H1 (cell line): ENCODE measurements around the gene HECTD1. TPM values are rescaled to one million over a fixed set of nuclear protein-coding genes. Genes with fewer than 3 reads are reported as not detected.

Experiments used
- CTCF ChIA-PET: fragments of 300-600 bp; sonication (Branson Sonifier 250); formaldehyde crosslinking; loops from one replicate; lab custom pipeline; 2021; ENCODE audit not compliant: partially characterized antibody; lab: Charles Lee
- POLR2A ChIA-PET: fragments of 300-600 bp; sonication (Branson Sonifier 250); formaldehyde crosslinking; loops from one replicate; lab custom pipeline; 2021; ENCODE audit warnings: inconsistent platforms; ENCODE audit not compliant: partially characterized antibody; lab: Charles Lee
- DNase-seq, 2 experiments: peaks; one replicate each; pipeline versions ENCODE4 v3.0.0 to v3.0.0-alpha.2; 2010 to 2022; ENCODE audit warnings: low spot score in 2 of 2, low read depth in 1 of 2, mixed read lengths in 1 of 2
- FAIRE-seq: peaks from 2 replicates; lab custom pipeline; 2011; peaks lifted over from hg19 to GRCh38; lab: Jason Lieb, UNC
- H2AFZ ChIP-seq: 2 replicates; pipeline ENCODE4 v1.8.1; 2012; ENCODE audit warnings: low read length, inconsistent platforms
- H2AK5ac ChIP-seq: 2 replicates; pipeline ENCODE4 v1.6.1; 2013; ENCODE audit warnings: low read depth, low read length
- H2BK120ac ChIP-seq: replicated peaks from 2 replicates; pipeline ENCODE3; 2013; ENCODE audit warnings: low read depth, low read length, inconsistent platforms
- H2BK12ac ChIP-seq: 2 replicates; pipeline ENCODE4 v1.6.1; 2013; ENCODE audit warnings: low read depth, low read length
- H2BK15ac ChIP-seq: 2 replicates; pipeline ENCODE4 v1.6.1; 2013; ENCODE audit warnings: low read length
- H2BK20ac ChIP-seq: 2 replicates; pipeline ENCODE4 v1.6.1; 2013; ENCODE audit warnings: low read length
- H2BK5ac ChIP-seq: 2 replicates; pipeline ENCODE4 v1.6.1; 2013; ENCODE audit warnings: low read depth, low read length
- H3K14ac ChIP-seq: 2 replicates; pipeline ENCODE4 v1.6.1; 2013; ENCODE audit warnings: inconsistent platforms; ENCODE audit not compliant: insufficient read length
- H3K18ac ChIP-seq: 2 replicates; pipeline ENCODE4 v1.6.1; 2013; ENCODE audit warnings: low read length; ENCODE audit errors: extremely low read depth
- H3K23ac ChIP-seq: 2 replicates; pipeline ENCODE4 v1.6.1; 2013; ENCODE audit warnings: inconsistent platforms; ENCODE audit not compliant: insufficient read length
- H3K23me2 ChIP-seq: 2 replicates; pipeline ENCODE4 v1.6.1; 2013; ENCODE audit warnings: low read depth, low read length
- H3K27ac ChIP-seq: 2 replicates; pipeline ENCODE4 v1.6.1; 2011; ENCODE audit warnings: low read depth, low read length, inconsistent platforms
- H3K27me3 ChIP-seq, 4 experiments: replicated peaks in 1 of 4; 1 replicate in 1 of 4; 2 replicates in 3 of 4; pipeline versions ENCODE4 v1.6.1 to v1.8.1; 2011 to 2013; ENCODE audit warnings: low read length in 3 of 4, mild to moderate bottlenecking in 3 of 4, inconsistent platforms in 2 of 4, mixed read lengths in 2 of 4, moderate library complexity in 1 of 4; ENCODE audit not compliant: control insufficient read depth in 3 of 4, insufficient read depth in 3 of 4; ENCODE audit errors: extremely low read depth in 1 of 4
- H3K36me3 ChIP-seq, 4 experiments: 2 replicates each; pipeline versions ENCODE4 v1.6.1 to v1.8.1; 2011 to 2013; ENCODE audit warnings: mild to moderate bottlenecking in 4 of 4, low read length in 3 of 4, moderate library complexity in 2 of 4, control low read depth in 1 of 4, inconsistent platforms in 1 of 4; ENCODE audit not compliant: insufficient read depth in 4 of 4, control insufficient read depth in 2 of 4
- H3K4ac ChIP-seq: replicated peaks from 2 replicates; pipeline ENCODE3; 2013; ENCODE audit warnings: low read length, low read depth, mixed read lengths, inconsistent platforms; ENCODE audit not compliant: insufficient read length
- H3K4me1 ChIP-seq, 4 experiments: replicated peaks in 1 of 4; 1 replicate in 1 of 4; 2 replicates in 3 of 4; pipeline versions ENCODE4 v1.6.1 to v1.8.1; 2011 to 2013; ENCODE audit warnings: low read length in 3 of 4, inconsistent platforms in 2 of 4, mixed read lengths in 1 of 4; ENCODE audit not compliant: insufficient read depth in 4 of 4, control insufficient read depth in 3 of 4
- H3K4me2 ChIP-seq, 2 experiments: 2 replicates each; pipeline versions ENCODE4 v1.6.1 to v1.8.1; 2011 to 2013; ENCODE audit warnings: low read depth in 2 of 2, low read length in 2 of 2, control low read depth in 1 of 2, inconsistent platforms in 1 of 2, mild to moderate bottlenecking in 1 of 2; ENCODE audit not compliant: insufficient read depth in 1 of 2
- H3K4me3 ChIP-seq, 4 experiments: fragments of 200-600, 300-600 bp in 1 of 4; sonication (generic), shearing (Covaris generic), sonication (Bioruptor Twin) in 1 of 4; 2 replicates each; pipeline versions ENCODE4 v1.5.1 to v1.8.1; 2011 to 2016; ENCODE audit warnings: low read length in 4 of 4, low read depth in 3 of 4, control low read depth in 2 of 4, inconsistent platforms in 2 of 4, mild to moderate bottlenecking in 2 of 4, mixed read lengths in 1 of 4, moderate library complexity in 1 of 4; ENCODE audit not compliant: insufficient read depth in 2 of 4; ENCODE audit errors: extremely low read depth in 1 of 4
- H3K56ac ChIP-seq: replicated peaks from 2 replicates; pipeline ENCODE3; 2013; ENCODE audit warnings: low read depth, mild to moderate bottlenecking, mixed read lengths, low read length, inconsistent platforms; ENCODE audit not compliant: insufficient read length
- H3K79me1 ChIP-seq: 2 replicates; pipeline ENCODE4 v1.6.1; 2013; ENCODE audit warnings: low read depth, low read length, control low read depth
- H3K79me2 ChIP-seq, 2 experiments: 2 replicates each; pipeline versions ENCODE4 v1.6.1 to v1.8.1; 2012 to 2013; ENCODE audit warnings: low read length in 2 of 2, mild to moderate bottlenecking in 2 of 2, inconsistent platforms in 1 of 2; ENCODE audit not compliant: insufficient read depth in 2 of 2, control insufficient read depth in 1 of 2
- H3K9ac ChIP-seq, 4 experiments: replicated peaks in 1 of 4; 1 replicate in 1 of 4; 2 replicates in 3 of 4; pipeline versions ENCODE4 v1.6.1 to v1.8.1; 2011 to 2013; ENCODE audit warnings: low read depth in 3 of 4, low read length in 3 of 4, control low read depth in 2 of 4, mild to moderate bottlenecking in 2 of 4, moderate library complexity in 2 of 4, inconsistent platforms in 1 of 4; ENCODE audit errors: extremely low read depth in 1 of 4
- H3K9me3 ChIP-seq, 2 experiments: 2 replicates each; pipeline versions ENCODE4 v1.6.1 to v1.8.1; 2012 to 2013; ENCODE audit warnings: mild to moderate bottlenecking in 2 of 2, moderate library complexity in 2 of 2, control low read depth in 1 of 2, inconsistent platforms in 1 of 2, low read depth in 1 of 2, low read length in 1 of 2, mixed read lengths in 1 of 2; ENCODE audit not compliant: insufficient read depth in 2 of 2
- H4K20me1 ChIP-seq, 2 experiments: replicated peaks in 1 of 2; 2 replicates each; pipeline versions ENCODE3 to v1.8.1; 2011 to 2013; ENCODE audit warnings: inconsistent platforms in 2 of 2, low read length in 2 of 2, mild to moderate bottlenecking in 1 of 2; ENCODE audit not compliant: insufficient read depth in 2 of 2, control insufficient read depth in 1 of 2
- H4K5ac ChIP-seq: 2 replicates; pipeline ENCODE4 v1.6.1; 2013; ENCODE audit warnings: low read length, low read depth, mixed read lengths, inconsistent platforms; ENCODE audit not compliant: insufficient read length
- H4K8ac ChIP-seq: 2 replicates; pipeline ENCODE4 v1.8.0; 2013; ENCODE audit warnings: mild to moderate bottlenecking, moderate library complexity, low read length, inconsistent platforms; ENCODE audit not compliant: insufficient read depth; ENCODE audit errors: extremely low read depth
- H4K91ac ChIP-seq: replicated peaks from 2 replicates; pipeline ENCODE3; 2013; ENCODE audit warnings: low read length, mixed read lengths, inconsistent platforms; ENCODE audit not compliant: insufficient read length
- HDAC6 ChIP-seq: IDR thresholded peaks from one replicate; pipeline ENCODE4 v1.7.1; 2012; ENCODE audit warnings: low read depth, mild to moderate bottlenecking, inconsistent platforms, low read length, moderate library complexity
- KDM5A ChIP-seq: fragments of 200-600 bp; IDR thresholded peaks from 2 replicates; pipeline ENCODE4 v1.7.1; 2012; ENCODE audit warnings: mild to moderate bottlenecking, low read length, inconsistent platforms, mixed read lengths
- PHF8 ChIP-seq: fragments of 200-600 bp; sonication (generic); conservative IDR thresholded peaks from 2 replicates; pipeline ENCODE4 v1.7.1; 2012; ENCODE audit warnings: low read depth, mild to moderate bottlenecking, inconsistent platforms, low read length, moderate library complexity
- WGBS, 2 experiments: shearing (Covaris generic) in 1 of 2; methylation state at CpG; one replicate each; pipeline versions ENCODE4 v1.1.6 to v1.1.7; 2013 to 2015; ENCODE audit warnings: low lambda C conversion rate in 2 of 2, mixed read lengths in 2 of 2, inconsistent platforms in 1 of 2, low coverage in 1 of 2, missing lambda C conversion rate in 1 of 2; ENCODE audit not compliant: insufficient replicate concordance in 2 of 2, insufficient coverage in 1 of 2, insufficient read length in 1 of 2; ENCODE audit errors: extremely low coverage in 1 of 2, missing lambda C conversion rate in 1 of 2; 5-methylcytosine and 5-hydroxymethylcytosine counted together
- polyA plus RNA-seq, 7 experiments: library from polyadenylated mRNA; depleted of rRNA in 3 of 7; stranded (reverse) in 5 of 7; unstranded in 2 of 7; fragments of >200 nt in 5 of 7; fragments of 200-250 nt in 2 of 7; gene quantifications; 1 replicate in 5 of 7; 2 replicates in 1 of 7; 4 replicates in 1 of 7; pipeline versions ENCODE4 v1.2.1 to v1.2.3, GENCODE V29; 2011 to 2013; ENCODE audit warnings: missing spikeins in 2 of 7, mixed read lengths in 2 of 7
- total RNA-seq: library from RNA; stranded (reverse); fragmentation: NEBNext Ultra II Directional; extraction: Animal tissue kit (Norgen Biotek cat#: 25700); gene quantifications from 2 replicates; pipeline ENCODE4 v1.2.1, GENCODE V29; 2021

The HECTD1 gene
- total and polyA plus RNA-seq, 2 of the 8 experiments (the other 6 are each of a cell fraction or from before 2014, with no cell fraction given): 44.7 to 105 TPM

GRCh38 chr14:31200702-31200990 lies 6.9 kb downstream of the HECTD1 start:
- H3K18ac ChIP-seq: no peak overlapping the region
- no peak overlapping the region for H3K56ac ChIP-seq
- H3K79me2 ChIP-seq: peaks cover 2 to 72% of the 10 kb centered on the region in 2 experiments; a peak in 3 of 4 replicates
- no peak overlapping the region for H2AFZ ChIP-seq
- H3K36me3 ChIP-seq: peaks cover 0 to 13% (median 4%) of the 10 kb centered on the region in 4 experiments; a peak in 3 of 8 replicates
- POLR2A ChIA-PET: interaction anchor here (1.9 kb wide), 1 partner anchor 33 kb away, joined by 5 read pairs; no protein-coding TSS in a partner anchor
- FAIRE-seq (no peak), DNase-seq (no peak)
- H3K23ac ChIP-seq: no peak overlapping the region
- CTCF ChIA-PET: interaction anchor here (1.4 kb wide), 1 partner anchor 102 kb away, joined by 3 read pairs; no protein-coding TSS in a partner anchor
- no peak overlapping the region for H4K91ac ChIP-seq
- no peak overlapping the region for H2BK20ac ChIP-seq
- peaks cover 2% of the 10 kb centered on the region in 2 experiments for H4K20me1 ChIP-seq
- no peak overlapping the region for H3K4me2 ChIP-seq
- WGBS, 2 experiments: 100% methylated on average over 1 of the region's 1 CpG; no CpG with 5 or more reads in 1 of the 2 experiments
- peaks cover 0 to 2% (median under 1%) of the 10 kb centered on the region in 4 experiments; a peak in 3 of 7 replicates for H3K4me1 ChIP-seq
- no peak overlapping the region for H3K4ac ChIP-seq
- no peak overlapping the region for H3K4me3 ChIP-seq
- no peak overlapping the region for H4K5ac ChIP-seq
- no peak overlapping the region for H3K9ac ChIP-seq
- no peak overlapping the region for H3K14ac ChIP-seq
- no peaks in the 10 kb centered on the region for H3K9me3 ChIP-seq
- no peaks in the 10 kb centered on the region for H3K23me2 ChIP-seq
- no peak overlapping the region for H2BK5ac ChIP-seq
- H3K79me1 ChIP-seq: no peaks in the 10 kb centered on the region
- H2AK5ac ChIP-seq: no peak overlapping the region
- no peak overlapping the region for H3K27ac ChIP-seq
- H2BK15ac ChIP-seq: no peak overlapping the region
- no peak overlapping the region for H2BK12ac ChIP-seq
- H4K8ac ChIP-seq: no peak overlapping the region
- H3K27me3 ChIP-seq: no peaks in the 10 kb centered on the region
- no peak overlapping the region for H2BK120ac ChIP-seq
- TF ChIP-seq KDM5A (no peak), HDAC6 (no peak), PHF8 (no peak)
